Spinal cord (tissue), 10 donors: Measurements from ENCODE around the gene RUNX1. TPM values are rescaled to one million over a fixed set of nuclear protein-coding genes. Genes with fewer than 3 reads are reported as not detected.

Source experiments
- DNase-seq, 6 donors: peaks; one replicate each; pipeline versions ENCODE4 v3.0.0 to v3.0.0-alpha.2; 2013 to 2015; ENCODE audit warnings: low spot score in 6 of 6, low read depth in 4 of 6
- H3K27ac ChIP-seq: one replicate; pipeline ENCODE4 v1.5.1; 2013; ENCODE audit warnings: low read depth, low read length, control low read depth
- H3K27me3 ChIP-seq: one replicate; pipeline ENCODE4 v1.6.1; 2013; ENCODE audit warnings: low read length; ENCODE audit not compliant: control insufficient read depth, insufficient read depth
- H3K36me3 ChIP-seq: one replicate; pipeline ENCODE4 v1.6.1; 2013; ENCODE audit warnings: low read length; ENCODE audit not compliant: control insufficient read depth, insufficient read depth
- H3K4me1 ChIP-seq: one replicate; pipeline ENCODE4 v1.6.1; 2013; ENCODE audit warnings: low read length; ENCODE audit not compliant: control insufficient read depth, insufficient read depth
- H3K4me3 ChIP-seq: one replicate; pipeline ENCODE4 v1.5.1; 2013; ENCODE audit warnings: low read depth, low read length, control low read depth
- H3K9me3 ChIP-seq: one replicate; pipeline ENCODE4 v1.6.1; 2013; ENCODE audit warnings: low read length; ENCODE audit not compliant: control insufficient read depth, insufficient read depth
- WGBS: methylation state at CpG from one replicate; pipeline ENCODE4 v1.1.5; 2013; ENCODE audit warnings: missing lambda C conversion rate; ENCODE audit not compliant: insufficient coverage; 5-methylcytosine and 5-hydroxymethylcytosine counted together
- polyA plus RNA-seq, 2 donors: library from polyadenylated mRNA; unstranded; fragments of 120-200 nt; gene quantifications; one replicate each; pipeline ENCODE4 v1.2.1, GENCODE V29; 2013; ENCODE audit not compliant: insufficient read length in 2 of 2
- total RNA-seq, 2 donors: library from RNA; depleted of rRNA in 1 of 2; stranded (reverse); fragments of 120-200 nt in 1 of 2; fragments of >200 nt in 1 of 2; gene quantifications; one replicate each; pipeline versions ENCODE4 v1.2.3 to v1.2.4, GENCODE V29; 2013 to 2014
- donor health status: healthy.

RUNX1 gene
- total and polyA plus RNA-seq, 4 donors: 2.1 to 7.1 (median 3.2) TPM

GRCh38 chr21:34914239-34914638 lies 134.9 kb downstream of the RUNX1 start:
- Histone ChIP-seq H3K27me3 (no peaks in the 10 kb centered on the region), H3K36me3 (no peaks in the 10 kb centered on the region)
- 100% methylated on average over 1 of the region's 3 CpGs for WGBS

GRCh38 chr21:34913811-34914210 lies 135.3 kb downstream of the RUNX1 start:
- H3K4me3 ChIP-seq: no peak overlapping the region
- H3K4me1 ChIP-seq: peaks cover 8% of the 10 kb centered on the region
- no peaks in the 10 kb centered on the region for H3K27me3 ChIP-seq
- DNase-seq: peak in 2 of 6 donors; percentile 28 to 84
- no peaks in the 10 kb centered on the region for H3K36me3 ChIP-seq
- no CpG with 5 or more reads among the region's 5 CpGs for WGBS
- no peak overlapping the region for H3K27ac ChIP-seq
- no peaks in the 10 kb centered on the region for H3K9me3 ChIP-seq

More at GRCh38 chr21:34914239-34914638, 134.9 kb downstream of the RUNX1 start:
- no peak for DNase-seq
- Histone ChIP-seq H3K4me1 (peaks cover 8% of the 10 kb centered on the region), H3K4me3 (no peak overlapping the region), H3K27ac (no peak overlapping the region), H3K9me3 (no peaks in the 10 kb centered on the region)

- Histone ChIP-seq H3K4me1 (peaks cover 8% of the 10 kb centered on the region), H3K9me3 (no peaks in the 10 kb centered on the region), H3K4me3 (no peak overlapping the region), H3K27ac (no peak overlapping the region), H3K27me3 (no peaks in the 10 kb centered on the region), H3K36me3 (no peaks in the 10 kb centered on the region)
- DNase-seq: no peak
- 86% methylated on average over 9 of the region's 11 CpGs for WGBS
Measured at GRCh38 chr21:34912022-34912945, 136.8 kb downstream of the RUNX1 start.

GRCh38 chr21:34911360-34911759 lies 137.7 kb downstream of the RUNX1 start:
- Histone ChIP-seq H3K36me3 (no peaks in the 10 kb centered on the region), H3K27ac (no peak overlapping the region), H3K27me3 (no peaks in the 10 kb centered on the region), H3K9me3 (no peaks in the 10 kb centered on the region), H3K4me3 (no peak overlapping the region), H3K4me1 (peaks cover 8% of the 10 kb centered on the region)
- DNase-seq: no peak
- WGBS: 88% methylated on average over 2 of the region's 2 CpGs

- WGBS: 55% methylated on average over 3 of the region's 4 CpGs
Measured at GRCh38 chr21:34910396-34910795, 138.7 kb downstream of the RUNX1 start.

GRCh38 chr21:34909492-34910292 lies 139.4 kb downstream of the RUNX1 start:
- peaks cover 8% of the 10 kb centered on the region for H3K4me1 ChIP-seq
- H3K4me3 ChIP-seq: no peak overlapping the region
- no peaks in the 10 kb centered on the region for H3K36me3 ChIP-seq
- H3K9me3 ChIP-seq: no peaks in the 10 kb centered on the region
- 38% methylated on average over 2 of the region's 3 CpGs for WGBS
- peak in 1 of 6 donors; percentile 34 for DNase-seq
- H3K27ac ChIP-seq: no peak overlapping the region
- H3K27me3 ChIP-seq: peaks cover 3% of the 10 kb centered on the region

More at GRCh38 chr21:34910396-34910795, 138.7 kb downstream of the RUNX1 start:
- H3K27me3 ChIP-seq: no peaks in the 10 kb centered on the region
- no peaks in the 10 kb centered on the region for H3K9me3 ChIP-seq
- peaks cover 8% of the 10 kb centered on the region for H3K4me1 ChIP-seq
- H3K4me3 ChIP-seq: no peak overlapping the region
- H3K27ac ChIP-seq: no peak overlapping the region
- no peaks in the 10 kb centered on the region for H3K36me3 ChIP-seq
- DNase-seq: peak in 1 of 6 donors; percentile 47

- Histone ChIP-seq H3K27me3 (peaks cover 3% of the 10 kb centered on the region), H3K36me3 (no peaks in the 10 kb centered on the region), H3K9me3 (no peaks in the 10 kb centered on the region), H3K4me1 (peaks cover 8% of the 10 kb centered on the region), H3K27ac (no peak overlapping the region), H3K4me3 (no peak overlapping the region)
- WGBS: 67% methylated on average over 1 of the region's 3 CpGs
- DNase-seq: no peak
Measured at GRCh38 chr21:34908419-34909055, 140.6 kb downstream of the RUNX1 start.

GRCh38 chr21:34907461-34908418 lies 141.4 kb downstream of the RUNX1 start:
- Histone ChIP-seq H3K36me3 (no peaks in the 10 kb centered on the region), H3K4me3 (no peak overlapping the region), H3K27ac (no peak overlapping the region), H3K4me1 (peaks cover 8% of the 10 kb centered on the region), H3K9me3 (no peaks in the 10 kb centered on the region), H3K27me3 (peaks cover 3% of the 10 kb centered on the region)
- 100% methylated on average over 1 of the region's 7 CpGs for WGBS
- no peak for DNase-seq
